Measurements from ENCODE around the gene OR8B4.
"Not testable (repeated sequence)": the region's sequence is repeated elsewhere in the genome, so short reads cannot be mapped to it uniquely, and the experiment has no call there.

Gene OR8B4

GRCh38 chr11:124460459-124460858 is 35.8 kb upstream of the OR8B4 start:
- H2AFZ ChIP-seq (ENCODE audit: low read depth, low read length), result no peak overlapping the region
- TF ChIP-seq EZH2phosphoT487 (IDR thresholded peaks at IDR 0.05; ENCODE audit: low read depth), result no peak
- no peak for TF ChIP-seq CTCF (IDR thresholded peaks at IDR 0.05; ENCODE audit: low read depth, low read length)
- H3K9ac ChIP-seq (ENCODE audit: low read length), result no peak overlapping the region
- H3K27me3 ChIP-seq (ENCODE audit: low read depth, low read length), result no peaks in the 10 kb centered on the region; the same call in 1 of the 2 replicates
- H4K20me1 ChIP-seq (ENCODE audit: insufficient read depth, low read length), result no peaks in the 10 kb centered on the region
- no peaks in the 10 kb centered on the region for H3K79me2 ChIP-seq (ENCODE audit: low read length)
- H3K4me2 ChIP-seq (ENCODE audit: low read length), result no peak overlapping the region
- no peaks in the 10 kb centered on the region for H3K9me3 ChIP-seq (ENCODE audit: insufficient read depth, low read length)
- H3K4me3 ChIP-seq (ENCODE audit: low read length), result no peak overlapping the region
- no peaks in the 10 kb centered on the region for H3K36me3 ChIP-seq (replicated peaks; ENCODE audit: low read depth, low read length)
- no peak overlapping the region for H3K27ac ChIP-seq (ENCODE audit: low read length)
- H3K4me1 ChIP-seq (ENCODE audit: low read length), result no peaks in the 10 kb centered on the region

- H3K4me2 ChIP-seq (ENCODE audit: low read length); H3K4me3 ChIP-seq (ENCODE audit: low read length); H3K27me3 ChIP-seq (ENCODE audit: low read depth, low read length); H3K9me3 ChIP-seq (ENCODE audit: insufficient read depth, low read length); H2AFZ ChIP-seq (ENCODE audit: low read depth, low read length); H4K20me1 ChIP-seq (ENCODE audit: insufficient read depth, low read length); H3K79me2 ChIP-seq (ENCODE audit: low read length); H3K9ac ChIP-seq (ENCODE audit: low read length); H3K27ac ChIP-seq (ENCODE audit: low read length); H3K36me3 ChIP-seq (replicated peaks; ENCODE audit: low read depth, low read length); H3K4me1 ChIP-seq (ENCODE audit: low read length): not testable (repeated sequence)
These were observed 34.7 kb upstream of the OR8B4 start for GRCh38 chr11:124459379-124459778.

GRCh38 chr11:124454552-124454951 is 29.9 kb upstream of the OR8B4 start:
- H3K27ac ChIP-seq (ENCODE audit: low read length), result no peak overlapping the region
- H3K9me3 ChIP-seq (ENCODE audit: insufficient read depth, low read length), result no peaks in the 10 kb centered on the region
- TF ChIP-seq EZH2phosphoT487 (IDR thresholded peaks at IDR 0.05; ENCODE audit: low read depth) (no peak), CTCF (IDR thresholded peaks at IDR 0.05; ENCODE audit: low read depth, low read length) (no peak)
- no peaks in the 10 kb centered on the region for H4K20me1 ChIP-seq (ENCODE audit: insufficient read depth, low read length)
- no peaks in the 10 kb centered on the region for H3K36me3 ChIP-seq (replicated peaks; ENCODE audit: low read depth, low read length)
- H3K27me3 ChIP-seq (ENCODE audit: low read depth, low read length), result no peaks in the 10 kb centered on the region; the same call in 1 of the 2 replicates
- no peaks in the 10 kb centered on the region for H3K4me1 ChIP-seq (ENCODE audit: low read length)
- no peak overlapping the region for H3K4me2 ChIP-seq (ENCODE audit: low read length)
- H3K4me3 ChIP-seq (ENCODE audit: low read length), result no peak overlapping the region
- no peaks in the 10 kb centered on the region for H3K79me2 ChIP-seq (ENCODE audit: low read length)
- no peak overlapping the region for H2AFZ ChIP-seq (ENCODE audit: low read depth, low read length)
- no peak overlapping the region for H3K9ac ChIP-seq (ENCODE audit: low read length)

- Histone ChIP-seq H3K4me3 (ENCODE audit: low read length) (no peak overlapping the region), H4K20me1 (ENCODE audit: insufficient read depth, low read length) (no peaks in the 10 kb centered on the region), H2AFZ (ENCODE audit: low read depth, low read length) (no peak overlapping the region), H3K4me2 (ENCODE audit: low read length) (no peak overlapping the region), H3K9me3 (ENCODE audit: insufficient read depth, low read length) (no peaks in the 10 kb centered on the region), H3K79me2 (ENCODE audit: low read length) (no peaks in the 10 kb centered on the region), H3K27me3 (ENCODE audit: low read depth, low read length) (no peaks in the 10 kb centered on the region), H3K36me3 (replicated peaks; ENCODE audit: low read depth, low read length) (no peaks in the 10 kb centered on the region), H3K4me1 (ENCODE audit: low read length) (no peaks in the 10 kb centered on the region), H3K27ac (ENCODE audit: low read length) (no peak overlapping the region), H3K9ac (ENCODE audit: low read length) (no peak overlapping the region)
- no peak for TF ChIP-seq CTCF (IDR thresholded peaks at IDR 0.05; ENCODE audit: low read depth, low read length)
- TF ChIP-seq EZH2phosphoT487 (IDR thresholded peaks at IDR 0.05; ENCODE audit: low read depth), result no peak
These were observed 22.2 kb upstream of the OR8B4 start for GRCh38 chr11:124446916-124447315.

GRCh38 chr11:124445646-124446150 is 21.0 kb upstream of the OR8B4 start, which contains the start of gene OR8B8:
OR8B8 (minus strand) TSS chr11:124445696; CDS start chr11:124441085, 4,611 bp downstream.
- Histone ChIP-seq H3K4me2 (ENCODE audit: low read length) (no peak within 1 kb of the TSS), H3K36me3 (replicated peaks; ENCODE audit: low read depth, low read length) (no peaks in the 10 kb centered on the region), H4K20me1 (ENCODE audit: insufficient read depth, low read length) (no peaks in the 10 kb centered on the region), H3K4me1 (ENCODE audit: low read length) (no peaks in the 10 kb centered on the region), H3K9ac (ENCODE audit: low read length) (no peak within 1 kb of the TSS), H3K9me3 (ENCODE audit: insufficient read depth, low read length) (no peaks in the 10 kb centered on the region), H3K79me2 (ENCODE audit: low read length) (no peaks in the 10 kb centered on the region), H2AFZ (ENCODE audit: low read depth, low read length) (no peak within 1 kb of the TSS), H3K27me3 (ENCODE audit: low read depth, low read length) (no peaks in the 10 kb centered on the region), H3K27ac (ENCODE audit: low read length) (no peak within 1 kb of the TSS), H3K4me3 (ENCODE audit: low read length) (no peak within 1 kb of the TSS)
- TF ChIP-seq EZH2phosphoT487 (IDR thresholded peaks at IDR 0.05; ENCODE audit: low read depth) (no peak), CTCF (IDR thresholded peaks at IDR 0.05; ENCODE audit: low read depth, low read length) (no peak)

Data from OCI-LY3 (cell line).